Measurements from ENCODE around the gene CATSPERD.
"Not testable (repeated sequence)": the region's sequence is repeated elsewhere in the genome, so short reads cannot be mapped to it uniquely, and the experiment has no call there.

Gene CATSPERD

DNA sequence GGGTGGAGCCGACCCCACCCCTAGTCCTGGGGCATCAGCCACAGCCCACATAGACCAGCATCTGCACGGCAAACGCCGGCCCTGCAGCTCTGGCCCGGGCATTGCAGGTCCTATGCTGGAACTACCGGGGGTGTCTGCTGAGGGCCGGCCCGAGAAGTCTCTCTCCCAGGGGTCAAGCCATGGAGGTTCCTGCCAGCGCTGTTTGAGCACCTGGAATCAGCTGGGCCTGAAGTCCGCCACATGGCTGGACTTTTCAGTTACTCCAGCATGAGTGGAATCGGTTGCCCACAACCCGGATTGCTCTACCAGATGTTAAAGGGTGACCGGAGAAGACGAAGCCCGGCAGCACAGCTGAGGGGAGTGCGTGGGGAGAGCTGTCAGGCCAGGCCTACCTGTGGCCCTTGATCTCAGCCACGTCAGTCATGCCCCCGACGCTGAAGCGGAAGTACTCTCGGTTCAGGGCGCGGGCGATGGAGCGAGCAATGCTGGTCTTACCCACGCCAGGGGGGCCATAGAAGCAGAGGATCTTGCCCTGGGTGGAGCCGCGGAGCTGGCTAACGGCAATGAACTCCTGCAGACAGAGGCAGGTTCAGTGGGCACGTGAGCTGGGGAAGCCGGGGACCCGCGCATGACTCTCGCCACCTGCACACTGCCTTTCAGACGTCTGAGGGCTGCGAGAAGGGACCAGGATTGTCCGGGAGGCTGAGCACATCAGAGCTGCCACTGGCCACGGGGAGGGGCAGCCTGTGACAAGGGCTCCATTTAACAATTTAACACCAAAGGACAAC is 21.6 kb upstream of the CATSPERD start:
- no peak for DNase-seq (ENCODE audit: low read depth)

DNA sequence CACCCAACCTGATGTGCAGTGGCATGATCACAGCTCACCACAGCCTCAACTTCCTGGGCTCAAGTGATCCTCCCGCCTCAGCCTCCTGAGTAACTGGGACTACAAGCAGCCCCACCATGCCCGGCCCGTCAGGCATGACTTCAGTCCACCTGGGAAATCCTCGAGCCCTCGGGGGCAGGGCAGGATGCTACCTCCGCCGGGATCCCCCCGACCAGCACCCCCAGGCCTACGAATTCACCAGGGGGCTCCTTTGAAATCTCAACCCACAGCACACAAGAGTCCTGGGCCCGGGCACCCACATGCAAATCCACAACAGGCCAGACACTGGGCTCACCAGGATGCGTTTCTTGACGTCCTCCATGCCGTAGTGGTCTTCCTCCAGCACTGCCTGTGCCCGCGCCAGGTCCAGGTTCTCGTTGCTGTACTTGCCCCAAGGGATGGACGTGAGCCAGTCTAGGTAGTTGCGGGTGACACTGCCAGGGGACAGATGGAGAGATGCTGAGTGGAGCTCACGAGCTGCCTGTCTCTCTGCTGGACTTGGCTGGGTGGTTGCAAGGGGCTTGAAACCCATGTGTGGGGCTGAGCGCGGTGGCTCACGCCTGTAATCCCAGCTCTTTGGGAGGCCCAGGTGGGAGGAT is 19.9 kb upstream of the CATSPERD start:
- no peak for DNase-seq (ENCODE audit: low read depth)

DNA sequence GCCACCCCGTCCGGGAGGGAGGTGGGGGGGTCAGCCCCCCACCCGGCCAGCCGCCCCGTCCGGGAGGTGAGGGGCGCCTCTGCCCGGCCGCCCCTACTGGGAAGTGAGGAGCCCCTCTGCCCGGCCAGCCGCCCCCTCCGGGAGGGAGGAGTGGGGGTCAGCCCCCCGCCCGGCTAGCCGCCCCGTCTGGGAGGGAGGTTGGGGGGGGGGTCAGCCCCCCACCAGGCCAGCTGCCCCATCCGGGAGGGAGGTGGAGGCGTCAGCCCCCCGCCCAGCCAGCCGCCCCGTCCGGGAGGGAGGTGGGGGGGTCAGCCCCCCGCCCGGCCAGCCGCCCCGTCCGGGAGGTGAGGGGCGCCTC is 18.4 kb upstream of the CATSPERD start:
- not testable (repeated sequence) for DNase-seq (ENCODE audit: low read depth)

DNA sequence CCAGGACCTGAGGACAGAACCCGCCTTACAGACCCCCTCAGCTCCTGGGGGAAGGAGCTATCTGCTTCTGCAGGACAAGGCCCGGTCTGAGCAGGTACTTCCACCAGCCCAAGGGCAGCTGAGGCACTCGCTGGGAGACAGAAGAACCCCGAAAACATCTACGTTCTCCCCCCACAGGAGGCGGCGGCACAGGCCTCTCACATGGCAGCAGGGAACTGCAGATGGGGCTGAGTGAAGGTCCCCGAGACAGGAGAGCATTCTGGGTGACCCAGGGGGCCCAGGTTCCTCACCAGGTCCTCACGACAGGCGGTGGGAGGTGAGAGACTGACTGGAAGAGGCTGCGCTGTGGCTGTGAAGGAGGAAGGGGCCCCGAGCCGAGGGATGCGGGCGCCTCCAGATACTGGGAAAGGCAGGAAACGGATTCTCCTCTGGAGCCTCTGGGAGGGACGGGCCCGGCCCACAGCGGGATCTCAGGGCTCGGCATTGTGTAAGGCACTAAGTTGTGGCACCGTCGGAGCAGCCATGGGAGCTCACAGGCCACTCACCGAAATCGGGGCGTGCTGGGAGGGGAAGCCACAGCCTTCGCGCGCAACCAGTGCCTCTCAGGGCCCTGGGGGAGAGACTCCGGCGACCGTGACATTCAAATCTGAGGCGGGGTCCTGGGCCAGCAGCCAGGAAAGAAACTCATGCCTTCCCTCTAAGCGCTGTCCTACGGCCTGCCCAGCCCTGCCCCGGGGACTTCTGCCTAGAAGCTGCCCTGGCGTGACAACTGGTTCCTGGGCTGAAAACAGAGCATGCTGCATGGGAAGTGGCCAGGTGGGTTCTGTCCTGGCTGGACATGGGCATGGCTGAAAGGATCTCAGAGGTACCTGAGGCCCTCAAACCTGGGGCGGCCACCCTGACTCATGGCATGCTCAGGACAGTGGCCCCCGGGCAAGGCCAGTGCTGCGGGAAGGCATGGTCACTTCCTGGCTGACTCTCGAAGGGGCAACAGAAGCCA is 16.3 kb upstream of the CATSPERD start:
- DNase-seq (ENCODE audit: low read depth), result no peak

DNA sequence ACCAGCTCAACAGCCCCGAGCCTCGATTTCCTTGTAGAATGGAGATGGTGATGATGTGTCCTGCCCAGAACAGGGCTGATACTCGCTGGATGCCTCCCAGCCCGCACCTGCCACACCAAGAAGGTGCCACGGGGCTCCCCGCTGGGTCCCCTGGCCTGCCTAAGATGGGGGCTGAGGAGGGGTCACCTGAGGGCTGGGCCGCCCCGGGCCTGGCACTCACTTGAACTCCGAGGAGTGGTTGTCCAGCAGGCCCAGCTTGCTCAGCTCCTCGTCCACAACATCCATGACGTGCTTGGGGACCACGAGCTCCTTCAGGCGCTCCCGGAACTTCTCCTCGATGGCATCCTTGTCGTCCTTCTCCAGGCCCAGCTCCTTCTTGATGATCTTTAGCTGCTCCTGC is 14.9 kb upstream of the CATSPERD start:
- DNase-seq (ENCODE audit: low read depth), result no peak

DNA sequence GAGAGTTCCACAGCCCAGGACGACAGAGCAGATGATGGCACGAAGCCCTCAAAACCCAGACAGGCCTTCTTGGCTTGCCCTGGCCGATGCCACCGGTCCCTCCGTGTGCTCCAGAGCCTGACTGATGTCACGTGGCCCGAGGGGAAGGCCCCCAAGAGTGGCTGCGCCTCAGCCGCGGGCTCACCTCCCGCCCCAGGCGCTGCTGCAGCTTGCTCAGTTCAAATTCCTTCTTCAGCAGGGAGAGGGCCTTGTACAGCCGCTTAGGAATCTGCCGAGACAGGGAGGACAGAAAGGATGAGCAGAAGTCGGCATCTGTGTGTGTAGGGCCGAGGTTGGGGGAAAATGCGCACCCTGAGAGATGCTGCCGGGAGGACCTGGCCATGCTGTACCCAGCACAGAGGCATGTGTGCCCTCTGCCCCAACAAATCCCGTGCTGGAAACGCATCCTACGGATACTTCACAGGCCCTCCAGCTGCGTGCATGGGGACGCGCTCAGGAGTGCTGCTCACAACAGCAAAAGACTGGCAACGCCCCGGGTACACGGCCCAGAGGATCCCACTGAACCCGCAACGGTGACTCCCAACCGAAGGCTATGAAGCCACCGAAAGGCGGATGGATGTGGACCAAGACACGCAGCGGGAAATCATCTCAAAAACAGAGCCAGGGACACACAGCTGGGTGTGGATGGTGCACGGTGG is 13.4 kb upstream of the CATSPERD start:
- no peak for DNase-seq (ENCODE audit: low read depth)

DNA sequence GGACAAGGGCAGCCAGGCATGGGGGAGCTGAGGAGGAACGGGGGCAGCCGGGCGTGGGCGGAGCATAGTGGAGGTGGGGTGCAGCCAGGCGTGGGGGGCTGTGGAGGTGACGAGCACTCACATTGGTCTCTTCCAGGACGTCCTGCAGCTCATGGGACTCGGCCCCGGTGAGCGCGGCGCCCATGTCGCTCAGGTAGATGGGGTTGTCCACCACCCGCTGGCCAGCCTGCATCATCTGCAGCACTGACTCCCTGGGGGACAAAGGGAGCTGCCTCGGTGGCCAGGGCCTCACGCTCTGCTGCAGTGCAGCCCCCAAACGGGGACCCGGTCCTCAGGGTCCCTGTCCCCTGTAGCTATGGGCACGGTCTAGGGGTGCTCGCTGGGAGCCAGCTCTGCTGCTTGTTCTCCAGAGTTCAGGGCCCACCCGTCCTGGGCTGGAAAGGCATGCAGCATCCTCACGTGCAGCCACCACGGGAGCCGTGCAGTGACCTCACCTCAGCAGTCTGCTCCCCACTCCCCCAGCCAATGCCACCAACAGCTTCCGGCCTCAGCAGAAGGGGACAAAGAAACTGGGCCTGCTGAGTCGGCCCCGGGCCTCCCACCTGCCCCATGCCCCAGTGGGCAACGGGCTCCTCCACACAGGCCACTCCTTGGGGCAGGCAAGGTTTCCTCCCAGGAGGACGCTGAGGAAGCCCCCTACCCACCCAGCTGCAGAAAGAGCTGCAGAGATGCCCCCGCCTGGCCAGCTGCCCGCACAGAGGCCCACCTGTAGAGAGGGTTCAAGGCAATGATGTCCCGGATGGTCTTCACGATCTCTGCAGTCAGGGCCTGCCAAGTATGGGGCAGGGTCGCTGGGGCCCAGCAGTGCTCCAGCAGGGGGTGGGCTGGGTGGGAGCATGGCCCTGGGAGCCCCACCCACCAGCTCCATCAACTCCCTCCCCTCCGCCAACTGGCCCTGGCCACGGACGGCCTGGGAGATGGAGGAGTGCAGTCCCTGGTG is 12.6 kb upstream of the CATSPERD start:
- no peak for DNase-seq (ENCODE audit: low read depth)

DNA sequence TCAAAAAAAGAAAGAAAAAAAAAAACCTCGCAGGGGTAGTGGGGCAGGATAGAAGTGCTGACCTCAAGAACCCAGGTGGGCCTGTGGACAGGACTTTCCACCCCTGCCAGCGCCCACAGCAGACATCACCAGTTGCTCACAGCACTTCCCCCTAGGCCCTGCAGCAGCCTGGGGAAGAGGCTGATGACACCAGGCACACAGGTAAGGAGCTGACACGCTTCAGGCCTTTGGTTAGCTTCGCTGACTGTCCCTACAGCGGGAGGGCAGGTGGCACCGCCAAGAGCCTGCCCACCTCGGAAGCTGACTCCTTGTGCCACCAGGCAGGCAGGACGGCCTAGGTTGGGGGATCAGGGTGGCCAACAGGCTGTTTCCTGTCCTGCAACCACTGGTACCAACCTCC is 9.4 kb upstream of the CATSPERD start:
- no peak for DNase-seq (ENCODE audit: low read depth)

DNA sequence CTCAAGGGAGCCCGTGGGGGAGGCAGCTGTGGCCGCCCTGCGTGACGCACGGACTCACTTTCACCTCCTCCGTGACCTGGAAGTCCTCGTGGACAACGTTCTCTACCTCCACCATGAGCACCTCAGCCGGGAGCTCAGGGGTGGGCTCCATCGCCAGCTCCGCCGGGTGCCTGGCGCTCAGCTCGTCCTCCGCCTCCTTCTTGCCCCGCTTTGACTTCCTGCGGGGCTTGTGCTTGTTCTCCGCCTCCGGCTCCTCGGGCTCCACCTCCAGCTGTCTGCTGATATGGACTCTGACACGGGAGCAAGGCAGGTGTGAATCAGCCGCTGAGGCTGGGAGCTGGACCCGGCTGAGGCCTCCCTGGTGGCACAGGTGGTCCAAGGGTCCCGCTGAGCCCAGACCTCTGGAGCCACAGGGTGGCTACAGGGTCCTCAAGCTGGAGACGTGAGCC is 8.7 kb upstream of the CATSPERD start:
- DNase-seq (ENCODE audit: low read depth), result no peak

DNA sequence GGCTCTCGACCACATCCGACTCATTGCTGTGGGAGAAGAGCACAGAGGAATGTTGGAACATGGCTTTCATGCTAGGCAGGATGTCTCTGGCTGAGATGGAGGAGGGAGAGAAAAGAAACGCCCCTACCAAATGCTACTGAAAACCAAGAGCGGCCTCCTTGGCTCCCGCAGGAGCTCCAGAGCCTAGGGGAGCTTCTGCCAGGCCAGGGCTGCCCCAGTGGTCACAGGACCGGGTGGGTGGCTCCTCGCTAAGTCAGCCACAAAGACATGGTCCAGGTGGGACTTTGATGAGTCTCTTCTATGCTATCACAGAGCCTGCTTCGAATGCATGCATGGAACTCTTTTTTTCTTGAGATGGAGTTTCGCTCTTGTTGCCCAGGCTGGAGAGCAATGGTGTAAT is 7.2 kb upstream of the CATSPERD start:
- no peak for DNase-seq (ENCODE audit: low read depth)

DNA sequence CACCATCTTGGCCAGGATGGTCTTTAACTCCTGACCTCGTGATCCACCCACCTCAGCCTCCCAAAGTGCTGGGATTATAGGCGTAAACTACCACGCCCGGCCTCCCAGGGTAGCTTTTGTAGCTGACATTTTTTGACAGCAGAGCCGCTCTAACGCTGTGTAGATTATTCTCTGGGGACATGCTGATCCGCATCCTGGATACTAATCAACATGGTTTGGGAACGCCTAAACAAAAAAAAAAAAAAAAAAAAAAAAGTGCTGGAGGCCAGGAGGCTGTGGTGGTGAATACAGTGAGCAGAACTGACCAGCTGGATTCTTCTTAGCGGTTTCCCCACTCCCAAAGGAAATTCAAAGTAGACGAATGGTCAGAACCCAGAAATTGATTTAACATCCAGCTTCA is 5.6 kb upstream of the CATSPERD start:
- DNase-seq (ENCODE audit: low read depth), result no peak

DNA sequence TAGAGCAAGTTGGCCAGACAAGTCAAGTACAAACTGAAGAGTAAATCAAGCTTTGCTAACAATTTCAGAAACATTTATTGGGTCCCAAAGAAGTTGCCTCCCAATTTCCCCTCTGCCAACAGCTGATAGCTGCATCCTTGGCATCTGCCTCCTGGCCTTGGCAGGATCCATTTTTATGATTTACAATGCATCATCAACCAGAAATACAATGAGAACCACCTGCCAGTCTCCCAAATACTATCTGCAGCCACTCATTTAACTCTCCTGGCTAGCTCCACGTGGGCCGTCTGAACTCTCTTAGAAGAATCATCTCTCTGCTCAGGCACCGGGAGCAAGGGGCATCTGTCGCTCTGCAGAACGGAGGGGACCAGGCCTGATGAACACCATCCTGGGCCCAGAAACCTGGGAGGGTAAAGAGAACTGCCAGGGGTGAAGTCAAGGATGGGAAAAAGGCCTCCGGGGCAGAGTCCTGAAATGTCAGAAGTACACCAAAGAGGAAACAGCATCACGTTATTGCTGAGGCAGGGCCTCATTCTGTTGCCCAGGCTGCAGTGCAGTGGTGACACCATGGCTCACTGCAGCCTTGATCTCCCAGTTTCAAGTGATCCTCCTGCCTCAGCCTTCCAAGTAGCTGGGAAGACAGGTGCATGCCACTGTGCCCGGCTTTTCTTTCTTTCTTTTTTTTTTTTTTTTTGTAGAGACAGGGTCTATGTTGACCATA is 3.1 kb upstream of the CATSPERD start:
- DNase-seq (ENCODE audit: low read depth), result no peak

DNA sequence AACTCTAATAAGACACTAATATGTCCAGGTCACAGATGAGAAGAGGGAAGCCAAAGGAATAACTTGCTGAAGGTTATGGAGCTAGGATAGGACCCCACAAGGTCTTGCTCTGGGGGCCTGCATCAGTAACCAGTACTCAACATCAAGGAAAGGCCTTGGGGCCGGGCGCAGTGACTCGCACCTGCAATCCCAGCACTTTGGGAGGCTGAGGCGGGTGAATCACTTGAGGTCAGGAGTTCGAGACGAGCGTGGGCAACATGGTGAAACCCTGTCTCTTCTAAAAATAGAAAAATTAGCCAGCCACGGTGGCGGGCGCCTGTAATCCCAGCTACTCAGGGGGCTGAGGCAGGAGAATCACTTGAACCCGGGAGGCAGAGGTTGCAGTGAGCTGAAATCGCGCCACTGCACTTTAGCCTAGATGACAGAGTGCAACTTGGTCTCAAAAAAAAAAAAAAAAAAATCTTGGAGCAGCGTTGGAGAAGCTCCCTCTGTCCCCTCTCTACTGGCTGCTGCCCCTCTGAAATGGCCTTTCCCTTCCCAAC is 2.3 kb upstream of the CATSPERD start:
- DNase-seq (ENCODE audit: low read depth), result peak; percentile 46

DNA sequence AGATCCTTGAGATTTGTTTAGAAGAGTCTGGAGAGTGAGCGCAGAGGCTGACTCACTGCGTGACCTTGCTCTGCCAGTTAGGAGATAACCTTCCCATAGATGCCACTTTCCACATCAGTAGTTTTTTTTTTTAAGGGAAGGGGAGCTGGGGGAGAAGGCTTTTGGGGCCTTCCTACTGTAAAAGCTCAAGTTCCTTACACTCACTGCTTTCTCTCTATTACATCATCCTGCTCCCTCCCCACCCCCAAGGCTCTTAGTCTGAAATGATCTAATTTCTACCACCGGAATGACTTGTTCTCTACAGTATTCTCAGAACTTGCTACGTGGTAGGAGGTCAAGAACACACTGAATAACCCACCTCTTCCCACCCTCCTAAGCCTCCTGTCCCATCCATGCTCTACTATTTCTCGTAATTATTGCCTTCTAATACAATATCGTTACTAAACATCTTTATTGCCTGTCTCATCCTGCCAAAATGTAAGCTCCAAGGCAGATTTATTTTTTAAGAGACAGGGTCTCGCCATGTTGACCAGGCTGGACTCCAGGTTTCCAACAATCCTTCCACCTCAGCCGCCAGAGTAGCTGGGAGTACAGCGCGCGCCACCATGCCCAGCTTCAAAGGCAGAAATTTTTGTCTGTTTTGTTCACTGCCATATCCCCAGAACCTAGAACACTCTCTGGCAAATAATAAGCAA is 1.7 kb upstream of the CATSPERD start:
- DNase-seq (ENCODE audit: low read depth), result peak; percentile 56

DNA sequence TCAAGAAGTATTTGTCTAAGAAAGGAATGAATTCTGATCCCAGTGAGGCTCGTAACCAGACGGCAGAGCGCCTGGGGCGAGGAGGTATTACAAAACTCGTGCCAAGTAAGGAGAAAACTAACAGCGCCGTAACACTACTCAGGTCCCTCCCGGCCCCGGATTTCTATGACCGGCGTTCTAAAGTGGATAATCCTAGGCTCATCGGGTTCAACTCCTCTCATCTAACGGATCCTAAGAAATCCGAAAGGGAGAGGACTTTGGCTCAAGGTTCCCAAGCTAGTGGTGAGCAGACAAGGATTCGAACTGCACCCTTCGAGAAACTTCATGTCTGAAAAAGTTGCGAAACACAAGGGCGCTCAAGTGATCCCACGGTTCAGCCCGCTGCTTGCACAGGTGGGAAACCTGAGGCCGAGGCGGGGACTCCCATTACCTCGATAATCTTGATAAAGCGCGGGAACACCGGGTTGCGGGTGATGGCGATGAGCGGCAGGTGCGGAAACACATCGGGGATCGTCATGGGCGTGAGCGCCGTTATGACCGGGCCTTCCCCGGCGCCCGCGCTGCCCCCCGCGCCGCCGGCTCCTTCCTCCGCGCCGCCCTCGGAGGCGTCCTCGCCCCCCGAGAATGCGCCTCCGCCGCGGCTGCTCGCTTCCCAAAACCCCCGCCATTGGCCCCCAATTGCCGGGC is 1.0 kb upstream of the CATSPERD start:
- DNase-seq (ENCODE audit: low read depth), result no peak

DNA sequence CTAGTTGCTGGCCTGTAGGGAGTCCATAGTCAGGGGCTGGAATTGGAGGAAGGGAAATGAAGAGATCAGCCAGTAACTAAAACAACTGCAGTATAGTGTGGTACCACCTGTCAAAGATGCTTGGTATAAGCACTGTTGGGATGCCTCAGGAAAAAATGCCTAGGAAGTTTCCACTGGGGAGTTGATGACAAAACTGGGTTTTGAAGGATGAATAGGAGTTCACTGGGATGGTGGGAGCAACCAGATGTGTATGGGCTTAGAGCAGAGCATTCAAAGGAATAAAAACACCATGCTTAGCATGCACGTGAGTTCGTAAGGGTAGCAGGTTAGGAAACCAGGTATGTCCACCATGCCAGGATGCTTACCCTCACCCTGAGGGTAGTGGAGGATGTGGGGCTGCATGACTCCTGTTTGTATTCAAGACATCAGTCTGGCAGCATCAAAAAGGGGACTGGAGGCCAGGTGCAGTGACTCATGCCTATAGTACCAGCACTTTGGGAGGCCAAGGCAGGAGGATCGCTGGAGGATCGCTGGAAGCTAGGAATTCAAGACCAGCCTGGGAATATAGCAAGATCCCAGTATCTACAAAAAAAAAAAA is 7.1 kb downstream of the CATSPERD start:
- DNase-seq (ENCODE audit: low read depth), result no peak

DNA sequence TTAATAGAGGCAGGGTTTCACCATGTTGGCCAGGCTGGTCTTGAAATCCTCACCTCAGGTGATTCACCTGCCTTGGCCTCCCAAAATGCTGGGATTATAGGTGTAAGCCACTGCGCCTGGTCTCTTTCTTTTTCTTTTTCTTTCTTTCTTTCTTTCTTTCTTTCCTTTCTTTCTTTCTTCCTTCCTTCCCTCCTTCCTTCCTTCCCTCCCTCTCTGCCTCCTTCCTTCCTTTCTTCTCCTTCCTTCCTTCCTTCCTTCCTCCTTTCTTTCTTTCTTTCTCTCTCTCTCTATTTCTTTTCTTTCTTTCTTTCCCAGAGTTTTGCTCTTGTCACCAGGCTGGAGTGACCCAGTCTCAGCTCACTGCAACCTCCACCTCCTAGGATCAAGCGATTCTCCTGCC is 12.7 kb downstream of the CATSPERD start:
- DNase-seq (ENCODE audit: low read depth), result not testable (repeated sequence)

DNA sequence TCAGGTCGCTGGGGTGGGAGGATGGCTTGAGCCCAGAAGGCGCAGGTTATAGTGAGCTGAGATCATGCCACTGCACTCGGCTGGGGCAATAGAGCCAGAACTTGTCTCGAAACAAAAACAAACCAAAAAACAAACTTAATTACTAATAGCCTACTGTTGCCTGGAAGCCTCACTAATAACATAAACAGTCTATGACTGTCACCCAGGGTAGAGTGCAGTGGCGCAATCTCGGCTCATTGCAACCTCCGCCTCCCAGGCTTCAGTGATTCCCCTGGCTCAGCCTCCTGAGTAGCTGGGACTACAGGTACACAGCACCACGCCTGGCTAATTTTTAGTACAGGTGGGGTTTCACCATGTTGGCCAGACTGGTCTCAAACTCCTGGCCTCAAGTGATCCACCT is 18.0 kb downstream of the CATSPERD start:
- DNase-seq (ENCODE audit: low read depth), result no peak
